Kidney (tissue), 14 donors: ENCODE results near the gene TRA2B. TPM values are rescaled to one million over a fixed set of nuclear protein-coding genes. Genes with fewer than 3 reads are reported as not detected.

Source experiments
- DNase-seq, 5 donors: peaks; one replicate each; pipeline ENCODE4 v3.0.0-alpha.2; 2013 to 2020
- FAIRE-seq: peaks from 2 replicates; lab custom pipeline; 2012; peaks lifted over from hg19 to GRCh38; lab: Jason Lieb, UNC
- H3K27ac ChIP-seq, 2 donors: one replicate each; pipeline ENCODE4 v1.7.0; 2013; ENCODE audit warnings: low read depth in 2 of 2, low read length in 2 of 2, inconsistent platforms in 1 of 2
- H3K27me3 ChIP-seq: one replicate; pipeline ENCODE4 v1.7.1; 2013; ENCODE audit warnings: low read length, inconsistent platforms; ENCODE audit not compliant: control insufficient read depth, insufficient read depth
- H3K36me3 ChIP-seq, 3 donors: one replicate each; pipeline versions ENCODE4 v1.7.0 to v1.7.1; 2013; ENCODE audit warnings: low read length in 3 of 3, control low read depth in 1 of 3, inconsistent platforms in 1 of 3; ENCODE audit not compliant: insufficient read depth in 3 of 3, control insufficient read depth in 2 of 3
- H3K4me1 ChIP-seq, 3 donors: one replicate each; pipeline versions ENCODE4 v1.7.0 to v1.7.1; 2013; ENCODE audit warnings: low read length in 3 of 3, inconsistent platforms in 1 of 3, low read depth in 1 of 3; ENCODE audit not compliant: control insufficient read depth in 2 of 3, insufficient read depth in 2 of 3
- H3K4me3 ChIP-seq, 3 donors: one replicate each; pipeline versions ENCODE4 v1.7.0 to v1.8.1; 2013; ENCODE audit warnings: low read length in 3 of 3, control low read depth in 1 of 3, inconsistent platforms in 1 of 3
- H3K9ac ChIP-seq, 3 donors: one replicate each; pipeline versions ENCODE4 v1.7.0 to v1.7.1; 2013; ENCODE audit warnings: low read length in 3 of 3, control low read depth in 1 of 3, inconsistent platforms in 1 of 3
- H3K9me3 ChIP-seq, 3 donors: one replicate each; pipeline versions ENCODE4 v1.7.0 to v1.7.1; 2013; ENCODE audit warnings: low read length in 3 of 3, control low read depth in 1 of 3, inconsistent platforms in 1 of 3; ENCODE audit not compliant: control insufficient read depth in 2 of 3, insufficient read depth in 1 of 3
- intact Hi-C: fragments of 100-400 bp; cut with DNase I; formaldehyde crosslinking; loops from one replicate; pipeline ENCODE4 v1.11.1; 2022
- polyA plus RNA-seq: library from polyadenylated mRNA; stranded (reverse); fragments of 350-450 nt; fragmentation: Illumina TruSeq; extraction: RNeasy Lipid Tissue Mini Kit (QIAGEN cat#74804); gene quantifications from one replicate; pipeline ENCODE4 v1.2.3, GENCODE V29; 2014; ENCODE audit warnings: low read depth, low replicate concordance; ENCODE audit not compliant: insufficient read depth
- total RNA-seq: library from RNA; stranded (reverse); fragmentation: NEBNext Ultra II Directional; extraction: Animal tissue kit (Norgen Biotek cat#: 25700); gene quantifications from one replicate; pipeline ENCODE4 v1.2.1, GENCODE V29; 2021
- TF ChIP-seq, protein P1 (sequence below): IDR thresholded peaks from 3 replicates; pipeline ENCODE4 v1.5.1; 2012; ENCODE audit warnings: mild to moderate bottlenecking, moderate library complexity, borderline replicate concordance; ENCODE audit not compliant: insufficient read depth; ENCODE audit errors: extremely low read depth
- donor health status: control.
- donor health status: control.
- donor health status: control.
- donor health status: control.
- donor health status: control.
- donor health status: DM: yes; HTN: yes; CAD: no.
- donor health status: Normal renal cell carcinoma (clear cell type).

TRA2B gene
- total and polyA plus RNA-seq, 2 donors from 2014 or later, result 66.8 to 109 TPM

DNA sequence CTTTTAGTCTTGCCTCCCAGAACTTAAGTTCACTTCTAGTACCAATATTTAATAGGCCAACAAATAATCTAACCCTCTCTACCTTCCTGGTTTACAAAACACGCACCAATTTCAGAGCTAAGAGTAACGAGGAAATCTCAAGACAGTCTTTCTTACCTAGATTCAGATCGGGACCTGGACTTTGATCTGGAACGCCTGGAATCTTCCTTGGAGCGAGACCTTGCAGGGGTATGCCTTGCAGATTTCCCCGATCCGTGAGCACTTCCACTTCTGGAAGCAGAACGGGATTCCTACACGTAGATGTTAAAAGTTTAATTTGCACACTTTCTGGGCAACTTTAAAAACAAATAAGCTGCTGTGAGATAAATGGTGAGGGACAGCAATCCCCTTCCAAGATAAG lies 11.4 kb downstream of the TRA2B start:
- no peaks in the 10 kb centered on the region for H3K9me3 ChIP-seq
- H3K27ac ChIP-seq, result peak overlapping the region in 1 of 2 donors; percentile 26
- DNase-seq, result peak in 1 of 5 donors; percentile 73
- H3K4me1 ChIP-seq, result peaks cover 11 to 53% (median 34%) of the 10 kb centered on the region in 3 donors
- TF ChIP-seq, protein P1, sequence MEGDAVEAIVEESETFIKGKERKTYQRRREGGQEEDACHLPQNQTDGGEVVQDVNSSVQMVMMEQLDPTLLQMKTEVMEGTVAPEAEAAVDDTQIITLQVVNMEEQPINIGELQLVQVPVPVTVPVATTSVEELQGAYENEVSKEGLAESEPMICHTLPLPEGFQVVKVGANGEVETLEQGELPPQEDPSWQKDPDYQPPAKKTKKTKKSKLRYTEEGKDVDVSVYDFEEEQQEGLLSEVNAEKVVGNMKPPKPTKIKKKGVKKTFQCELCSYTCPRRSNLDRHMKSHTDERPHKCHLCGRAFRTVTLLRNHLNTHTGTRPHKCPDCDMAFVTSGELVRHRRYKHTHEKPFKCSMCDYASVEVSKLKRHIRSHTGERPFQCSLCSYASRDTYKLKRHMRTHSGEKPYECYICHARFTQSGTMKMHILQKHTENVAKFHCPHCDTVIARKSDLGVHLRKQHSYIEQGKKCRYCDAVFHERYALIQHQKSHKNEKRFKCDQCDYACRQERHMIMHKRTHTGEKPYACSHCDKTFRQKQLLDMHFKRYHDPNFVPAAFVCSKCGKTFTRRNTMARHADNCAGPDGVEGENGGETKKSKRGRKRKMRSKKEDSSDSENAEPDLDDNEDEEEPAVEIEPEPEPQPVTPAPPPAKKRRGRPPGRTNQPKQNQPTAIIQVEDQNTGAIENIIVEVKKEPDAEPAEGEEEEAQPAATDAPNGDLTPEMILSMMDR, result no peak
- FAIRE-seq, result no peak
- H3K27me3 ChIP-seq, result no peaks in the 10 kb centered on the region
- peak overlapping the region in 1 of 3 donors; percentile 5 for H3K9ac ChIP-seq
- peaks cover 11 to 41% (median 34%) of the 10 kb centered on the region in 3 donors for H3K36me3 ChIP-seq
- peak overlapping the region in 2 of 3 donors; percentile 44 to 54 for H3K4me3 ChIP-seq
- intact Hi-C loops, result no loop called here

DNA sequence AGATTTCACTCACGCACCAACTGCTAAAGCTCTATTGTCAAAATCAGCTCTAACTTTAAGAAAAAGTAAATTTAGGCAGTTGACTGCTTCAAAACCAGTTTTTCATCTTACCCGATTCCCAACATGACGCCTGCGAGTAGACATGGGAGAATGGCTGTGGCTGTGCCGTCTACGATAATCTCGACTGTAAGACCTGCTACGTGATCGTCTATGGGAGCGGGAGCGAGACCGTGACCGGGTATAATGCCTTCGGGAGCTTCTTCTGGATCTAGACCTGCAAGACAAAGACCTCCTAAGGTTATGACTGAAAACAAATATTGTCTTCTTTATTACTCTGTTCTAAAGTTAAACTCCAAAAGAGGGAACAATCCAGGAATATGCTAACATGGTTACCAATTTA lies 12.5 kb downstream of the TRA2B start:
- FAIRE-seq (no peak), DNase-seq (peak in 1 of 5 donors; percentile 20)
- H3K36me3 ChIP-seq, result peaks cover 11 to 45% (median 37%) of the 10 kb centered on the region in 3 donors
- H3K4me3 ChIP-seq, result no peak overlapping the region
- no peak overlapping the region for H3K27ac ChIP-seq
- H3K9me3 ChIP-seq, result no peaks in the 10 kb centered on the region
- H3K9ac ChIP-seq, result no peak overlapping the region
- TF ChIP-seq, protein P1, result no peak
- no peaks in the 10 kb centered on the region for H3K27me3 ChIP-seq
- intact Hi-C loops, result no loop called here
- H3K4me1 ChIP-seq, result peaks cover 9 to 42% (median 25%) of the 10 kb centered on the region in 3 donors

DNA sequence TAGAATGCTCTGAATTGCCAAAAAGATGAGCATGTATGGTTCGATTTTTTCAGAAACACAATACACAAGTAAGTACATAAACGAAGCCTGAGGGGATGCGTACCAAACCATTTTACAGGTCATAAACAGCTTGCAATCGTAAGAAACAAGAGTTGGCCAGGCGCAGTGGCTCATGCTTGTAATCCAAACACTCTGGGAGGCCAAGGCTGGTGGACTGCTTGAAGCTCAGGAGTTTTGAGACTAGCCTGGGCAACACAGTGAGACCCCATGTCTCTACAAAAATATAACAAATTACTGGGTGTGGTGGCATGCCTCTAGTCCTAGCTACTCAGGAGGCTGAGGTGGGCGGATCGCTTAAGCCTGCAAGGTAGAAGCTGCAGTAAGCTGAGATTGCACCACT lies 13.4 kb downstream of the TRA2B start:
- H3K4me1 ChIP-seq, result peaks cover 6 to 33% (median 18%) of the 10 kb centered on the region in 3 donors

More for the DNA sequence above, 13.4 kb downstream of the TRA2B start:
- no peak overlapping the region for H3K27ac ChIP-seq
- TF ChIP-seq, protein P1, result no peak
- intact Hi-C loops, result no loop called here
- DNase-seq (no peak), FAIRE-seq (no peak)
- H3K9ac ChIP-seq, result no peak overlapping the region
- peaks cover 11 to 52% (median 37%) of the 10 kb centered on the region in 3 donors for H3K36me3 ChIP-seq
- no peak overlapping the region for H3K4me3 ChIP-seq
- H3K27me3 ChIP-seq, result no peaks in the 10 kb centered on the region
- H3K9me3 ChIP-seq, result no peaks in the 10 kb centered on the region
